ENCODE results near the gene NKX2-8. TPM values are rescaled to one million over a fixed set of nuclear protein-coding genes. Genes with fewer than 3 reads are reported as not detected.

The NKX2-8 gene
- total RNA-seq, 1 experiment from 2014 or later: not detected

- H3K27ac ChIP-seq (ENCODE audit: insufficient read length, low read depth, low read length): no peak overlapping the region
- no peaks in the 10 kb centered on the region for H3K79me2 ChIP-seq (ENCODE audit: insufficient read depth, low read length)
- Mint-ChIP-seq H3K36me3 (ENCODE audit: insufficient read depth in 1 of 3, low read depth in 3 of 3) (no peaks in the 10 kb centered on the region; a peak in 1 of 7 replicates), H3K9me3 (peaks cover 0 to 1% of the 10 kb centered on the region in 2 experiments; a peak in 1 of 5 replicates), H3K27me3 (ENCODE audit: low read depth) (peaks cover 52% of the 10 kb centered on the region), H3K27ac (no peak overlapping the region), H3K4me1 (peaks cover 2 to 28% of the 10 kb centered on the region in 2 experiments; a peak in 3 of 4 replicates), H3K4me3 (peak overlapping the region; percentile 57 to 74)
- DNase-seq: peak; percentile 61
- no peak overlapping the region for H3T11ph ChIP-seq (ENCODE audit: low read length)
- H2AFZ ChIP-seq (ENCODE audit: low read length): no peak overlapping the region
- H4K8ac ChIP-seq (replicated peaks; ENCODE audit: insufficient read length, low read depth, low read length): no peak overlapping the region
- H3K9ac ChIP-seq (ENCODE audit: extremely low read depth, insufficient read length, low read length): no peak overlapping the region
- no peak overlapping the region for H3K56ac ChIP-seq (ENCODE audit: insufficient read length, low read depth, low read length)
- no peak overlapping the region for H3K23ac ChIP-seq (ENCODE audit: insufficient read length, low read depth, low read length)
- peak overlapping the region; percentile 64 for H3K4me2 ChIP-seq (ENCODE audit: insufficient read depth, insufficient read length, low read length)
- peaks cover 92% of the 10 kb centered on the region for H3K27me3 ChIP-seq (ENCODE audit: insufficient read depth, low read length)
- no peak overlapping the region for H2BK5ac ChIP-seq (ENCODE audit: insufficient read length, low read length)
- no peak overlapping the region for H2AK5ac ChIP-seq (ENCODE audit: insufficient read length, low read length)
- peak; percentile 22; the same call in 1 of the 3 replicates for TF ChIP-seq CTCF (conservative IDR thresholded peaks at IDR 0.05)
- peaks cover 4% of the 10 kb centered on the region for H4K20me1 ChIP-seq (ENCODE audit: control insufficient read depth, insufficient read depth, insufficient read length)
- peaks cover 15% of the 10 kb centered on the region for H3K23me2 ChIP-seq (ENCODE audit: insufficient read length, low read depth, low read length, poor library complexity, severe bottlenecking)
- H3K14ac ChIP-seq (ENCODE audit: insufficient read depth, low read length): no peak overlapping the region
- no peak overlapping the region for H3K18ac ChIP-seq (ENCODE audit: insufficient read length, low read depth, low read length)
- H4K91ac ChIP-seq (ENCODE audit: insufficient read length, low read depth, low read length): no peak overlapping the region
- no peak overlapping the region for H2BK120ac ChIP-seq (ENCODE audit: low read depth, low read length, poor library complexity, severe bottlenecking)
- H3K4ac ChIP-seq (ENCODE audit: low read depth, low read length): no peak overlapping the region
- no CpG with 5 or more reads among the region's 103 CpGs for WGBS (ENCODE audit: extremely low coverage, insufficient read length, low lambda C conversion rate)
- H2BK12ac ChIP-seq (ENCODE audit: insufficient read length, low read depth, low read length): no peak overlapping the region
- H3K9me3 ChIP-seq (ENCODE audit: control insufficient read depth, low read depth, low read length): no peaks in the 10 kb centered on the region
- no peak overlapping the region for H2BK15ac ChIP-seq (ENCODE audit: low read depth, low read length)
- H3K4me1 ChIP-seq (ENCODE audit: insufficient read depth, low read length): no peaks in the 10 kb centered on the region
- no peaks in the 10 kb centered on the region for H3K79me1 ChIP-seq (ENCODE audit: insufficient read depth, low read depth, low read length, poor library complexity, severe bottlenecking)
- no peak overlapping the region for H2BK20ac ChIP-seq (ENCODE audit: low read depth, low read length, poor library complexity, severe bottlenecking)
- H4K5ac ChIP-seq (ENCODE audit: insufficient read length, low read depth, low read length): no peak overlapping the region
These were observed 1.3 kb downstream of the NKX2-8 start for GRCh38 chr14:36580856-36581831.

Measured in H9 (cell line).